HepG2 (cell line): ENCODE results near the gene IL6R. TPM values are rescaled to one million over a fixed set of nuclear protein-coding genes. Genes with fewer than 3 reads are reported as not detected.

Experiments
- ATAC-seq: fragments of 200-7000 bp; cut with Tn5 transposase; 3 replicates; pipeline ENCODE4 v1.9.1; 2020; ENCODE audit warnings: mild to moderate bottlenecking, moderate library complexity
- BruUV-seq: library from RNA; stranded (reverse); fragments of 400-500 nt; replicated peaks from 2 replicates; lab custom pipeline; 2021; lab: Mats Ljungman, UMichigan
- CTCF ChIA-PET: fragments of 300-600 bp; formaldehyde crosslinking; extraction: SDS; loops from one replicate; lab custom pipeline; 2021; ENCODE audit warnings: low total read pairs, inconsistent platforms, low intra/inter-chr PET ratio; lab: Yijun Ruan, JAX
- POLR2A ChIA-PET: fragments of 350-600 bp; sonication (Branson Sonifier 250); formaldehyde crosslinking; loops from one replicate; lab custom pipeline; 2020; ENCODE audit warnings: antibody characterized with exemption, inconsistent platforms; lab: Yijun Ruan, JAX
- DNase-seq: peaks from one replicate; pipeline ENCODE4 v3.0.0-alpha.2; 2015; ENCODE audit warnings: low spot score
- FAIRE-seq: peaks from 3 replicates; lab custom pipeline; 2011; peaks lifted over from hg19 to GRCh38; lab: Jason Lieb, UNC
- H2AFZ ChIP-seq: one replicate; pipeline ENCODE4 v1.6.1; 2011; ENCODE audit warnings: low read length, inconsistent platforms
- H3K27ac ChIP-seq: fragments of 300-600 bp; 3 replicates; pipeline ENCODE4 v1.8.0; 2011; ENCODE audit warnings: mixed run types, mild to moderate bottlenecking, mixed read lengths, low read length, inconsistent platforms; ENCODE audit not compliant: insufficient read depth; ENCODE audit errors: extremely low read length
- H3K27me3 ChIP-seq, 2 experiments: fragments of 200-600 bp in 1 of 2; 2 replicates in 1 of 2; 3 replicates in 1 of 2; pipeline versions ENCODE4 v1.6.0 to v1.8.0; 2011; ENCODE audit warnings: low read length in 2 of 2, mild to moderate bottlenecking in 2 of 2, moderate library complexity in 2 of 2, inconsistent platforms in 1 of 2; ENCODE audit not compliant: insufficient read depth in 2 of 2, control insufficient read depth in 1 of 2
- H3K36me3 ChIP-seq, 2 experiments: fragments of 200-600 bp in 1 of 2; replicated peaks in 1 of 2; 2 replicates in 1 of 2; 3 replicates in 1 of 2; pipeline versions ENCODE4 v1.5.1 to v1.8.0; 2011; ENCODE audit warnings: low read length in 2 of 2, inconsistent platforms in 1 of 2; ENCODE audit not compliant: insufficient read depth in 2 of 2, control insufficient read depth in 1 of 2
- H3K4me1 ChIP-seq: 2 replicates; pipeline ENCODE4 v1.5.1; 2012; ENCODE audit warnings: low read length, inconsistent platforms; ENCODE audit not compliant: insufficient read depth
- H3K4me2 ChIP-seq: 2 replicates; pipeline ENCODE4 v1.6.0; 2011; ENCODE audit warnings: low read depth, low read length, inconsistent platforms
- H3K4me3 ChIP-seq, 3 experiments: fragments of 200-600 bp in 1 of 3; sonication (generic), shearing (Covaris generic) in 1 of 3; replicated peaks in 1 of 3; 2 replicates each; pipeline ENCODE4 v1.5.1; 2011 to 2016; ENCODE audit warnings: low read length in 3 of 3, inconsistent platforms in 2 of 3, low read depth in 2 of 3, mild to moderate bottlenecking in 2 of 3, control low read depth in 1 of 3, mixed read lengths in 1 of 3; ENCODE audit not compliant: insufficient read depth in 1 of 3
- H3K79me2 ChIP-seq: one replicate; pipeline ENCODE4 v1.6.1; 2011; ENCODE audit warnings: low read length, inconsistent platforms; ENCODE audit not compliant: insufficient read depth
- H3K9ac ChIP-seq: 2 replicates; pipeline ENCODE4 v1.6.0; 2011; ENCODE audit warnings: mild to moderate bottlenecking, low read depth, low read length, inconsistent platforms; ENCODE audit not compliant: insufficient read depth
- H3K9me3 ChIP-seq: 2 replicates; pipeline ENCODE4 v1.5.1; 2012; ENCODE audit warnings: mild to moderate bottlenecking, low read length
- H4K20me1 ChIP-seq: 2 replicates; pipeline ENCODE4 v1.6.0; 2011; ENCODE audit warnings: inconsistent platforms, mild to moderate bottlenecking, low read length, moderate library complexity; ENCODE audit not compliant: insufficient read depth
- BCL6 ChIP-seq: IDR thresholded peaks from 2 replicates; pipeline ENCODE4 v1.6.1; 2016; ENCODE audit warnings: missing genetic modification reagents, missing compliant biosample characterization
- CCAR2 ChIP-seq: fragments of 200-400 bp; formaldehyde crosslinking; optimal IDR thresholded peaks from 2 replicates; pipeline ENCODE3; 2018; ENCODE audit warnings: low read depth, mild to moderate bottlenecking, low read length, moderate library complexity
- ELF4 ChIP-seq: sonication (generic); formaldehyde crosslinking; IDR thresholded peaks from 2 replicates; pipeline ENCODE4 v1.5.0; 2020; ENCODE audit warnings: missing genetic modification reagents, mild to moderate bottlenecking, moderate library complexity, borderline replicate concordance
- GATAD2A ChIP-seq: IDR thresholded peaks from 2 replicates; pipeline ENCODE4 v1.6.1; 2016
- HNF4A ChIP-seq: sonication (generic); formaldehyde crosslinking; IDR thresholded peaks from 2 replicates; pipeline ENCODE4 v1.4.0; 2020; ENCODE audit warnings: missing genetic modification reagents
- RARA ChIP-seq: IDR thresholded peaks from 2 replicates; pipeline ENCODE4 v1.6.1; 2016; ENCODE audit warnings: missing genetic modification reagents, missing compliant biosample characterization
- RXRB ChIP-seq: IDR thresholded peaks from 2 replicates; pipeline ENCODE4 v1.6.1; 2016; ENCODE audit warnings: borderline replicate concordance, missing genetic modification reagents, missing compliant biosample characterization
- SALL1 ChIP-seq: sonication (generic); formaldehyde crosslinking; IDR thresholded peaks from 2 replicates; pipeline ENCODE4 v1.8.0; 2022; ENCODE audit warnings: mild to moderate bottlenecking, missing genetic modification reagents
- SAP130 ChIP-seq: IDR thresholded peaks from 2 replicates; pipeline ENCODE4 v1.6.1; 2016; ENCODE audit warnings: low read depth
- SOX5 ChIP-seq: IDR thresholded peaks from 2 replicates; pipeline ENCODE4 v1.6.1; 2016; ENCODE audit warnings: borderline replicate concordance
- SOX6 ChIP-seq, 2 experiments: fragments of 450-650 bp in 1 of 2; sonication (generic) in 1 of 2; formaldehyde crosslinking in 1 of 2; IDR thresholded peaks; 2 replicates each; pipeline versions ENCODE4 v1.4.0 to v1.6.1; 2017 to 2020; ENCODE audit warnings: antibody characterized with exemption in 1 of 2, mild to moderate bottlenecking in 1 of 2, missing genetic modification reagents in 1 of 2
- SP5 ChIP-seq: IDR thresholded peaks from 2 replicates; pipeline ENCODE4 v1.6.1; 2016; ENCODE audit warnings: low read depth, borderline replicate concordance
- TBX2 ChIP-seq: sonication (generic); formaldehyde crosslinking; IDR thresholded peaks from 2 replicates; pipeline ENCODE4 v1.5.0; 2020; ENCODE audit warnings: missing genetic modification reagents, mild to moderate bottlenecking, borderline replicate concordance
- ZFAT ChIP-seq: sonication (generic); formaldehyde crosslinking; conservative IDR thresholded peaks from 2 replicates; pipeline ENCODE4 v1.8.1; 2023; ENCODE audit warnings: missing genetic modification reagents, inconsistent platforms
- ZNF136 ChIP-seq: sonication (generic); formaldehyde crosslinking; IDR thresholded peaks from 2 replicates; pipeline ENCODE4 v1.8.1; 2022; ENCODE audit warnings: low read depth, mild to moderate bottlenecking, moderate library complexity, missing genetic modification reagents
- ZNF251 ChIP-seq: sonication (generic); formaldehyde crosslinking; IDR thresholded peaks from 2 replicates; pipeline ENCODE4 v1.9.0; 2021; ENCODE audit warnings: mild to moderate bottlenecking, missing genetic modification reagents
- ZNF430 ChIP-seq: sonication (generic); formaldehyde crosslinking; IDR thresholded peaks from 2 replicates; pipeline ENCODE4 v1.9.0; 2021; ENCODE audit warnings: mild to moderate bottlenecking, missing genetic modification reagents
- ZNF44 ChIP-seq: sonication (generic); formaldehyde crosslinking; IDR thresholded peaks from 2 replicates; pipeline ENCODE4 v1.5.1; 2020; ENCODE audit warnings: mild to moderate bottlenecking, missing genetic modification reagents
- ZNF644 ChIP-seq: IDR thresholded peaks from 2 replicates; pipeline ENCODE4 v1.6.1; 2016; ENCODE audit warnings: low read depth
- ZNF772 ChIP-seq: sonication (generic); formaldehyde crosslinking; IDR thresholded peaks from 2 replicates; pipeline ENCODE4 v1.5.0; 2020; ENCODE audit warnings: mild to moderate bottlenecking, missing genetic modification reagents
- WGBS: methylation state at CpG from one replicate; pipeline ENCODE4 v1.1.6; 2017; ENCODE audit warnings: low lambda C conversion rate; 5-methylcytosine and 5-hydroxymethylcytosine counted together
- in situ Hi-C: cut with HindIII; loops from 2 replicates; pipeline ENCODE4 v1.10.0; 2017; ENCODE audit warnings: low pct_unique_long_range_greater_than_20kb; ENCODE audit not compliant: extremely low pct_ligation_motif_present
- intact Hi-C: fragments of 100-400 bp; cut with micrococcal nuclease; formaldehyde crosslinking; loops from one replicate; pipeline ENCODE4 v1.10.0; 2022; ENCODE audit not compliant: unreplicated experiment
- polyA plus RNA-seq, 8 experiments: library from polyadenylated mRNA; depleted of rRNA in 3 of 8; stranded (reverse) in 7 of 8; unstranded in 1 of 8; fragments of >200 nt; fragmentation: Illumina TruSeq in 4 of 8; extraction: Trizol in 4 of 8; gene quantifications; 2 replicates each; pipeline versions ENCODE4 v1.2.1 to v1.2.3, GENCODE V29; 2011 to 2016; ENCODE audit warnings: low read depth in 4 of 8, missing spikeins in 1 of 8, mixed read lengths in 1 of 8; ENCODE audit not compliant: insufficient read depth in 1 of 8
- total RNA-seq, 5 experiments: library from RNA; depleted of rRNA; stranded (reverse); fragments of >200 nt; fragmentation: Illumina TruSeq; extraction: Trizol; gene quantifications; 2 replicates each; pipeline ENCODE4 v1.2.3, GENCODE V29; 2016; ENCODE audit warnings: low read depth in 1 of 5
- TF ChIP-seq, protein P1 (sequence below): sonication (generic); formaldehyde crosslinking; IDR thresholded peaks from 2 replicates; pipeline ENCODE4 v1.9.0; 2022; ENCODE audit warnings: low read depth, missing genetic modification reagents
- TF ChIP-seq, protein P2 (sequence below): sonication (generic); formaldehyde crosslinking; IDR thresholded peaks from 2 replicates; pipeline ENCODE4 v1.5.1; 2020; ENCODE audit warnings: mild to moderate bottlenecking, moderate library complexity, missing genetic modification reagents

IL6R gene
- total and polyA plus RNA-seq, 2 of the 13 experiments (the other 11 are each of a cell fraction or from before 2014, with no cell fraction given): 5.0 to 24.5 TPM

DNA sequence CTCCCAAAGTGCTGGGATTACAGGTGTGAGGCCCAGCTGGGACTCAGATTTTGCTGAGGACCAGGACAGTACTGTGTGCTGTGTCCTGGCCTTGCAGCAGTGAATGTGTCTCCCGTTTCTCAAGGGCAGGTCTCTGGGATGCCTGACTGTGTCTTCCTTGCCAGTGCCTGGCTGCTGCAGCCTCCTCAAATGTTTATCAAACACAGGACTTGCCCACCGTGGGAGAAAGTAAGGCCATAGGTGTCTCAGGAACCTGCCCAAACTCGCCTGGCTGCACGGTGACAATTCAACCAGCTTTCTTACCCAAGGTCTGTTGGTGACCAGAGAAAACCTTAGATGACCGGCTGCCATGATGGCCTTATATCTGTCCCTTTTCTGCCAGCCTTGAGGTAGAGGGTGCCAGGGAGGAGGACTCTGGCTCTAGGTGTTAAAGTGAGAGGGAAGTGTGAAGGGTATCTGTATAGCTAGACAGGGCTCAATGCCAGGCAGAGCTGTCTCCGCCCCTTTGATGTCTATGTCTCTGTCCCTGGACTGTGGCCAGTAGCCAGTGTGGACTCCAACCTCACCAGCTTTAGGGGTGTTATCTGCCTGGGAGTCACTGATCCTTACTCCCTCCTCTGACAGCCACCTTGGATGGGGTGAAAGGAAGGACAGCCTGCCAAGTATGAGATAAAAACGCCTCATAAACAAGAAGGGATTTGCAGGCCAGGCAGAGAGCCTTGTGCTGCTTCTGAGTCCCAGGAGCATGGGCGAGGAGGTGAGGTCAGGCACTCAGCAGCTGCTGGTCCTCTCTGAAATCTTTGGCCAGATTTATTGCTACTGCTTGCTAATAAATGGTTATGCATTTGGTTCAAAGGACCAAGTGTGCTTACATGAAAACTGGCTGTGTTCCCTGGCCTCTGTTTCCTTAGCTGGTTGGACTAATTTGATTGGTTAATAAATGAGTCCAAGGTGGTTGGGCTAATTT is 22.3 kb downstream of the IL6R start:
- Histone ChIP-seq H3K4me3 (no peak overlapping the region), H3K79me2 (no peaks in the 10 kb centered on the region), H3K4me1 (peaks cover 47% of the 10 kb centered on the region), H4K20me1 (no peaks in the 10 kb centered on the region), H3K27ac (no peak overlapping the region), H3K9me3 (no peaks in the 10 kb centered on the region), H3K4me2 (peak overlapping the region; percentile 37), H2AFZ (no peak overlapping the region), H3K27me3 (no peaks in the 10 kb centered on the region), H3K36me3 (no peaks in the 10 kb centered on the region), H3K9ac (no peak overlapping the region)
- 59% methylated on average over 7 of the region's 8 CpGs for WGBS
- intact Hi-C loops: no loop called here
- BruUV-seq: no TSS peak
- ATAC-seq (peak; percentile 90), FAIRE-seq (peak; percentile 61), DNase-seq (peak; percentile 56)
- POLR2A ChIA-PET: interaction anchor here (1.3 to 2.2 kb wide), 2 partner anchors 9 to 12 kb away, joined by 5 to 8 read pairs; no protein-coding TSS in a partner anchor
- CTCF ChIA-PET: no interaction called here
- in situ Hi-C loops: no loop called here
- TF ChIP-seq TBX2 (CRISPR knock-in tag): peak; percentile 55; the same call in 1 of the 2 replicates
- no peak for TF ChIP-seq ZNF136 (CRISPR knock-in tag)
- 0 out of 2 replicates have a peak, but pooled peaks have one; percentile 12 for TF ChIP-seq RXRB (CRISPR knock-in tag)
- peak; percentile 31 for TF ChIP-seq SAP130 (CRISPR knock-in tag)
- TF ChIP-seq HNF4A: peak; percentile 62
- TF ChIP-seq ZNF44 (CRISPR knock-in tag): 0 out of 2 replicates have a peak, but pooled peaks have one; percentile 79
- no peak for TF ChIP-seq ZNF251 (CRISPR knock-in tag)
- TF ChIP-seq ZNF644 (CRISPR knock-in tag): 0 out of 2 replicates have a peak, but pooled peaks have one; percentile 17
- no peak for TF ChIP-seq ELF4 (CRISPR knock-in tag)
- 0 out of 2 replicates have a peak, but pooled peaks have one; percentile 10 for TF ChIP-seq SOX5
- TF ChIP-seq, protein P1, sequence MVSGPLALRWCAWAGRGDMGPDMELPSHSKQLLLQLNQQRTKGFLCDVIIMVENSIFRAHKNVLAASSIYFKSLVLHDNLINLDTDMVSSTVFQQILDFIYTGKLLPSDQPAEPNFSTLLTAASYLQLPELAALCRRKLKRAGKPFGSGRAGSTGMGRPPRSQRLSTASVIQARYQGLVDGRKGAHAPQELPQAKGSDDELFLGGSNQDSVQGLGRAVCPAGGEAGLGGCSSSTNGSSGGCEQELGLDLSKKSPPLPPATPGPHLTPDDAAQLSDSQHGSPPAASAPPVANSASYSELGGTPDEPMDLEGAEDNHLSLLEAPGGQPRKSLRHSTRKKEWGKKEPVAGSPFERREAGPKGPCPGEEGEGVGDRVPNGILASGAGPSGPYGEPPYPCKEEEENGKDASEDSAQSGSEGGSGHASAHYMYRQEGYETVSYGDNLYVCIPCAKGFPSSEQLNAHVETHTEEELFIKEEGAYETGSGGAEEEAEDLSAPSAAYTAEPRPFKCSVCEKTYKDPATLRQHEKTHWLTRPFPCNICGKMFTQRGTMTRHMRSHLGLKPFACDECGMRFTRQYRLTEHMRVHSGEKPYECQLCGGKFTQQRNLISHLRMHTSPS (CRISPR knock-in tag): peak; percentile 78
- TF ChIP-seq SALL1: 0 out of 2 replicates have a peak, but pooled peaks have one; percentile 13
- no peak for TF ChIP-seq CCAR2
- TF ChIP-seq ZNF430: peak; percentile 97
- TF ChIP-seq RARA (CRISPR knock-in tag): peak; percentile 56
- TF ChIP-seq BCL6: no peak
- no peak for TF ChIP-seq SOX6 (IDR thresholded peaks at IDR 0.05)
- peak; percentile 33; the same call in 1 of the 2 replicates for TF ChIP-seq SOX6 (CRISPR knock-in tag; IDR thresholded peaks at IDR 0.05)
- TF ChIP-seq ZFAT (CRISPR knock-in tag): no peak
- TF ChIP-seq, protein P2, sequence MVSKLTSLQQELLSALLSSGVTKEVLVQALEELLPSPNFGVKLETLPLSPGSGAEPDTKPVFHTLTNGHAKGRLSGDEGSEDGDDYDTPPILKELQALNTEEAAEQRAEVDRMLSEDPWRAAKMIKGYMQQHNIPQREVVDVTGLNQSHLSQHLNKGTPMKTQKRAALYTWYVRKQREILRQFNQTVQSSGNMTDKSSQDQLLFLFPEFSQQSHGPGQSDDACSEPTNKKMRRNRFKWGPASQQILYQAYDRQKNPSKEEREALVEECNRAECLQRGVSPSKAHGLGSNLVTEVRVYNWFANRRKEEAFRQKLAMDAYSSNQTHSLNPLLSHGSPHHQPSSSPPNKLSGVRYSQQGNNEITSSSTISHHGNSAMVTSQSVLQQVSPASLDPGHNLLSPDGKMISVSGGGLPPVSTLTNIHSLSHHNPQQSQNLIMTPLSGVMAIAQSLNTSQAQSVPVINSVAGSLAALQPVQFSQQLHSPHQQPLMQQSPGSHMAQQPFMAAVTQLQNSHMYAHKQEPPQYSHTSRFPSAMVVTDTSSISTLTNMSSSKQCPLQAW (CRISPR knock-in tag): peak; percentile 20; the same call in 1 of the 2 replicates
- 0 out of 2 replicates have a peak, but pooled peaks have one; percentile 37 for TF ChIP-seq ZNF772 (CRISPR knock-in tag)
- TF ChIP-seq SP5 (CRISPR knock-in tag): peak; percentile 62; the same call in 1 of the 2 replicates
- TF ChIP-seq GATAD2A (CRISPR knock-in tag): 0 out of 2 replicates have a peak, but pooled peaks have one; percentile 37
